ENCODE measurements around the gene UNC79. TPM values are rescaled to one million over a fixed set of nuclear protein-coding genes. Genes with fewer than 3 reads are reported as not detected.

UNC79 gene
- polyA plus RNA-seq, 3 donors = 0.01 to 0.02 TPM; not detected in 1

- Histone ChIP-seq H4K20me1 (ENCODE audit: insufficient read depth, low read length) (no peaks in the 10 kb centered on the region), H3K4me3 (replicated peaks in 1 of 3; ENCODE audit: low read depth in 2 of 3, low read length in 3 of 3) (no peak overlapping the region), H3K27me3 (ENCODE audit: control insufficient read depth in 2 of 2, insufficient read depth in 2 of 2, low read length in 2 of 2) (no peaks in the 10 kb centered on the region), H3K9ac (ENCODE audit: insufficient read depth, low read length, poor library complexity, severe bottlenecking) (no peak overlapping the region), H3K27ac (ENCODE audit: low read depth in 1 of 2, low read length in 2 of 2) (no peak overlapping the region), H3K4me2 (replicated peaks; ENCODE audit: extremely low read depth, low read length, poor library complexity, severe bottlenecking) (no peak overlapping the region), H3K79me2 (ENCODE audit: insufficient read depth, low read length) (no peaks in the 10 kb centered on the region), H2AFZ (ENCODE audit: insufficient read depth, low read depth, low read length, poor library complexity, severe bottlenecking) (no peak overlapping the region), H3K4me1 (ENCODE audit: control insufficient read depth in 1 of 2, insufficient read depth in 2 of 2, low read length in 2 of 2) (no peaks in the 10 kb centered on the region), H3K36me3 (replicated peaks in 1 of 2; ENCODE audit: control insufficient read depth in 1 of 2, insufficient read depth in 2 of 2, low read length in 2 of 2) (no peaks in the 10 kb centered on the region), H3K9me3 (replicated peaks in 1 of 2; ENCODE audit: control insufficient read depth in 1 of 2, insufficient read depth in 1 of 2, low read length in 2 of 2) (peaks cover 0 to 4% of the 10 kb centered on the region in 2 donors)
- Mint-ChIP-seq H3K9me3 (peaks cover 9 to 19% (median 13%) of the 10 kb centered on the region in 7 donors), H3K36me3 (no peaks in the 10 kb centered on the region), H3K4me1 (no peaks in the 10 kb centered on the region), H3K27me3 (ENCODE audit: low read depth in 3 of 3) (peaks cover 0 to 12% (median 8%) of the 10 kb centered on the region in 3 donors), H3K27ac (no peak overlapping the region), H3K4me3 (no peak overlapping the region)
- intact Hi-C loops (cut with micrococcal nuclease) = no loop called here
- no peak for DNase-seq
- TF ChIP-seq CTCF (IDR thresholded peaks at IDR 0.05) = no peak
Measured at GRCh38 chr14:93700928-93701327, 270.2 kb downstream of the UNC79 start.

- no peaks in the 10 kb centered on the region for H3K79me2 ChIP-seq (ENCODE audit: insufficient read depth, low read length)
- no peak overlapping the region for H3K4me3 Mint-ChIP-seq
- no peaks in the 10 kb centered on the region for H4K20me1 ChIP-seq (ENCODE audit: insufficient read depth, low read length)
- no peaks in the 10 kb centered on the region for H3K4me1 Mint-ChIP-seq
- H3K36me3 ChIP-seq (replicated peaks in 1 of 2; ENCODE audit: control insufficient read depth in 1 of 2, insufficient read depth in 2 of 2, low read length in 2 of 2) = no peaks in the 10 kb centered on the region
- intact Hi-C loops (cut with micrococcal nuclease) = no loop called here
- H3K27me3 Mint-ChIP-seq (ENCODE audit: low read depth in 3 of 3) = peaks cover 0 to 12% (median 8%) of the 10 kb centered on the region in 3 donors
- H2AFZ ChIP-seq (ENCODE audit: insufficient read depth, low read depth, low read length, poor library complexity, severe bottlenecking) = no peak overlapping the region
- TF ChIP-seq CTCF (IDR thresholded peaks at IDR 0.05) = no peak
- no peak overlapping the region for H3K4me3 ChIP-seq (replicated peaks in 1 of 3; ENCODE audit: low read depth in 2 of 3, low read length in 3 of 3)
- peaks cover 0 to 4% of the 10 kb centered on the region in 2 donors for H3K9me3 ChIP-seq (replicated peaks in 1 of 2; ENCODE audit: control insufficient read depth in 1 of 2, insufficient read depth in 1 of 2, low read length in 2 of 2)
- H3K36me3 Mint-ChIP-seq = no peaks in the 10 kb centered on the region
- no peak overlapping the region for H3K9ac ChIP-seq (ENCODE audit: insufficient read depth, low read length, poor library complexity, severe bottlenecking)
- H3K27me3 ChIP-seq (ENCODE audit: control insufficient read depth in 2 of 2, insufficient read depth in 2 of 2, low read length in 2 of 2) = no peaks in the 10 kb centered on the region
- no peak overlapping the region for H3K27ac ChIP-seq (ENCODE audit: low read depth in 1 of 2, low read length in 2 of 2)
- WGBS (ENCODE audit: insufficient coverage) = no CpG with 5 or more reads among the region's 2 CpGs
- no peak overlapping the region for H3K27ac Mint-ChIP-seq
- H3K4me2 ChIP-seq (replicated peaks; ENCODE audit: extremely low read depth, low read length, poor library complexity, severe bottlenecking) = no peak overlapping the region
- no peak for DNase-seq
- peaks cover 9 to 19% (median 13%) of the 10 kb centered on the region in 7 donors for H3K9me3 Mint-ChIP-seq
- H3K4me1 ChIP-seq (ENCODE audit: control insufficient read depth in 1 of 2, insufficient read depth in 2 of 2, low read length in 2 of 2) = no peaks in the 10 kb centered on the region
Measured at GRCh38 chr14:93701562-93701961, 270.8 kb downstream of the UNC79 start.

All from CD14-positive monocyte (primary cell).